ENCODE results near the gene CACNG5. TPM values are rescaled to one million over a fixed set of nuclear protein-coding genes. Genes with fewer than 3 reads are reported as not detected.
A peak's percentile ranks its signal among the peaks of the same experiment; 100 is the strongest.
"Not testable (repeated sequence)": the region's sequence is repeated elsewhere in the genome, so short reads cannot be mapped to it uniquely, and the experiment has no call there.

CACNG5 gene
- total RNA-seq, 1 donor from 2014 or later: not detected

GRCh38 chr17:66850692-66851091 lies 15.8 kb downstream of the CACNG5 start:
- ATAC-seq: no peak

DNA sequence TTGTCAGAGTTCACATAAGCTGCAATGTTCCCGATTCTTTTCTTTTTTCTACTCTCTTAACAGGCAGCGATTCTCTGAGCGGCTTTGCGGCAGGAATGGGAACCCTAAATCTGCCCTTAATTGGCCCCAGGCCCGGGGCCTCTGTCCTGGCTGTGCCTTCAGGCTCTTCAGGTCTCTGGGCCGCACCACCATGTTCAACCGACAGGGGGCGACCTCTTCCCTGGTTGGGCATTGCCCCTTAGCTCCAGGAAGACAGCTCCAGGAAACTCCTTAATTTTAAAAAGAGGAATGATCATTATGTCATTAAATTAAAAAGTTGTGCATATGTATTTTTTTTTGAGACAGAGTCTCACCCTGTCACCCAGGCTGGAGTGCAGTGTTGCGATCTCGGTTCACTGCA lies 20.3 kb downstream of the CACNG5 start:
- ATAC-seq: no peak

DNA sequence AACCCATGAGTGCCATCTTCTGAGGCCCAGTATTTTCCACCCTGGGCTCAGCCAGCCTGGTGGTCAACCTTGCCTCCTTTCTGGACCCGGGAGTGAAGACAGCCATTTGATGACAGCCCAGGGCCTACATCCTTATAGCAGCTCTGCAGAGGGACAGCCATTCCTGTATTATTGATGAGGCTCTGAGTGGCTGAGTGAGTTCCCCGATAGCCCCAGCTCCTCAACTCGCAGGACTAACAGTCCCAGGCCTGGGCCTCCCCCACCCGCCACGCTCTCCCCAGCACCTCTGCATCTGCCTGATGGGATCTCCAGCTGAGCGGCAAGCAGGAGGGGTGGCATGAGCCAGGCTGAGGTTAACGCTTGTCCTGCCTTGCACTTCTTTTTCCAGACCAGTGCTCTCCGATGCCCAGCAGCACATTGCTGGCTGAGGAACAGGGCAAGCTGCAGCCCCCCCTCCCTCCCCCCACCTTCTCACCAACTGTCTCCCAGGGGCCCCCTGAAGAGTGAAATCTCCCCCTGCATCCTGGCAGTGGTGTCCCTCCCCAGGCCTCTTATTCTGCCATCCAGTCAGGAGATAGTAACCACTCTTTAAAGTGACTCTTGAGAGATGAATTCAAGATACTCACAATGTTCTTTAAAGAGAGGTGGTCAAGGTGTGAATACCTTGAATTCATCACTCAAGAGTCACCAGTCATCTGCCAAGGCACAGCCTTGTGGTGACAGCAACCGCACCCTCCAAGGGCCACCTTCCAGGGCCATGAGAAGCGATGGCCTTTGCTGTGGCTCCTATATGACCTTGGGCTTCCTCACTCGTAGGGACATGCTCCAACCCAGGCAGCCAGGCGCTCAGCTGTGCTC lies 23.5 kb downstream of the CACNG5 start:
- ATAC-seq: no peak

GRCh38 chr17:66859353-66859752 lies 24.4 kb downstream of the CACNG5 start:
- no peak for ATAC-seq

- no peak for ATAC-seq
Measured at GRCh38 chr17:66860204-66860603, 25.3 kb downstream of the CACNG5 start.

DNA sequence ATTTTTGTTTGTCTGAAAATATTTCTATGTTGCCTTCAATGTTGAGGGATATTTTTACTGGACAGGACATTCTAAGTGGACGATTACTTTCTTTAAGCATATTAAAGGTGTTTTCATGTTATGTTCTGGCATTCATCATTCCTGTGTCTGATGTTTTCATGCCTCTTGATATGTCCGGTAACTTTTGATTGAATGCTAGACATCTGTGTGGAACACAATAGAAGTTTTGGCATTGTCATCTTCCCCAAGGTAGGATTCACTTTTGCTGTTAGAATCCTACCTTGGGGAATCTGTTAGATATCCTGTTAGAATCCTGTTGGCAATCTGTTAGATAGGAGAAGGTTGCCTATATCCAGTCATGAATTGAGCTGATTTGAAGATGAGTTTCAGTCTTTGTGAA lies 28.9 kb downstream of the CACNG5 start:
- no peak for ATAC-seq

- no peak for ATAC-seq
Measured at GRCh38 chr17:66865151-66865550, 30.2 kb downstream of the CACNG5 start.

DNA sequence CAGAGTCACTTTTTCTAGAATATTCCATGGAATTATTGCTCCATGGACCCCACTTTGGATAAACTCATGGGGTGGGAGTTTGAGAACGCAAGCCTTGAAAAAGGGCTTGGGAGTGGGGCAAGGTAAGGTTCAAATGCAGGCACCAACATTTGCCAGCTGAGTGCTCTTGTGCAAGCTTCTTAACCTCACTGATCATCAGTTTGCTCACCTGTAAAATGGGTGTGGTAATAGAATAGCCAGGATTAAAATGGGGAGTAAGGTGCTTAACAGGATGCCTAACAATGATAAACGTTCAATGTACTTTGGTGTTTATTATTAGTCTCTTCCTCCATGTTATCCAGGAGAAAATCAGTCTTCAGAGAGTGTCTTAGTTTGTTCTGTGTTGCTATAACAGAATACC lies 39.0 kb downstream of the CACNG5 start:
- ATAC-seq: no peak

DNA sequence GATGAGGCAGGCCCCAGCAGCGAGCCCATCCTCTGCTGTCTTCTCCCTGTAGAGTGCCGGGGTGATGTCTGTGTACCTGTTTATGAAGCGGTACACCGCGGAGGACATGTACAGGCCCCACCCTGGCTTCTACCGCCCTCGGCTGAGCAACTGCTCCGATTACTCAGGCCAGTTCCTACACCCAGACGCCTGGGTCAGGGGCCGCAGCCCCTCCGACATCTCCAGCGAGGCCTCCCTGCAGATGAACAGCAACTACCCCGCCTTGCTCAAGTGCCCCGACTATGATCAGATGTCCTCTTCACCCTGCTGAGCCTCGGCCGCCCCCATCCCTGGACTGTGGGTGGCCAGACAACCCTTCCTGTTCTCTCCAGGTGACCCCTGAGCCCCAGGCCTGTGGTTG lies 50.0 kb downstream of the CACNG5 start:
- ATAC-seq: no peak

- no peak for ATAC-seq
Measured at GRCh38 chr17:66885417-66885816, 50.5 kb downstream of the CACNG5 start.

- no peak for ATAC-seq
Measured at GRCh38 chr17:66889480-66890230, 54.7 kb downstream of the CACNG5 start.

- ATAC-seq: no peak
Measured at GRCh38 chr17:66892246-66892645, 57.3 kb downstream of the CACNG5 start.

- no peak for ATAC-seq
Measured at GRCh38 chr17:66893382-66893781, 58.5 kb downstream of the CACNG5 start.

- no peak for ATAC-seq
Measured at GRCh38 chr17:66893863-66894262, 58.9 kb downstream of the CACNG5 start.

DNA sequence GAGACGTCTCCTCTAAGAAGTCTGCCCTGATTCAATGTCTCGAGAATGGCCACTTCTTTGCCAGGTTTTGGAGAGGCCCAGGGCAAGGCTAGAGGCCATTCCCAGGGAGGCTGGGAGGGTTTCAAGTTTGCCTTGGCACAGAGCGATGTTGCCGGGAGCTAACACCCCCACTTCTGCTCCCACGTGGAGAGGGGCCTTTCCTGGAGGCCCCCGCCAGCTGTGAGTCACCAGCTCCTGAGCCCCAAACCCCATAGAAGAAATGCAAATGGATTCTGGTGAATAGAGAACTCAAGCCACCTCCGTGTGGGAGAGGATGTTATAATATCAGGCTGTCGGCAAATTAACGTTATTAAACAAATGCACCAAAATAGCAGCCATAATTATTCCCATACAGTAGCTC lies 62.2 kb downstream of the CACNG5 start:
- no peak for ATAC-seq

DNA sequence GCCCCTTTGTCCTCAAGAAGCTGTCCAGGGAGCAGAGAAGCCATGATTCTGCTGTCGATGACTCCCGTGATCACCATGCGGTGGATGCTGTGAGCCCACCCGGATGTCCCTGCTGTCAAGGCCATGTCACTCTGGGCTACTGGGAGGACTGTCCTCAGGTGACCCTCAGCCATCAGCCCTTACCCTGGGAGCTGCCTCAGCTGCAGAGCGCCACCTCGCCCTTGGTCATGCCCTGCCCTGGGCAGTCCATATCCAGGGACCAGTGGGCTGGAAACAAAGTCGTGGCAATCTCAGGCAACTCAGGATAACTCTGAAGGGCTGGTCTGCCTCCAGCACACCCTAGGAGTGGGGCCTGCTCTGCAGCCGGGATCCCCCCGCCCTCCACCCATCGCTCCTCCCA lies 63.6 kb downstream of the CACNG5 start:
- no peak for ATAC-seq

GRCh38 chr17:66900126-66901010 lies 65.5 kb downstream of the CACNG5 start:
- no peak for ATAC-seq

DNA sequence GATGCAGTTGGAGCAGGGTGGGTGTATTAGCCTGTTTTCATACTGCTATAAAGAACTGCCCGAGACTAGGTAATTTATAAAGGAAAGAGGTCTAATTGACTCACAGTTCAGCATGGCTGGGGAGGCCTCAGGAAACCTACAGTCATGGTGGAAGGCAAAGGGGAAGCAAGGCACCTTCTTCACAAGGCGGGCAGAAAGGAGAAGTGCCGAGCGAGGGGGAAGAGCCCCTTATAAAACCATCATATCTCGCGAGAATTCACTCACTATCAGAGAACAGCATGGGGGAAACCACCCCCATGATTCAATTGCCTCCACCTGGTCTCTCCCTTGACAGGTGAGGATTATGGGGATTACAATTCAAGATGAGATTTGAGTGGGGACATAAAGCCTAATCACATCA lies 68.4 kb downstream of the CACNG5 start:
- ATAC-seq: not testable (repeated sequence)

DNA sequence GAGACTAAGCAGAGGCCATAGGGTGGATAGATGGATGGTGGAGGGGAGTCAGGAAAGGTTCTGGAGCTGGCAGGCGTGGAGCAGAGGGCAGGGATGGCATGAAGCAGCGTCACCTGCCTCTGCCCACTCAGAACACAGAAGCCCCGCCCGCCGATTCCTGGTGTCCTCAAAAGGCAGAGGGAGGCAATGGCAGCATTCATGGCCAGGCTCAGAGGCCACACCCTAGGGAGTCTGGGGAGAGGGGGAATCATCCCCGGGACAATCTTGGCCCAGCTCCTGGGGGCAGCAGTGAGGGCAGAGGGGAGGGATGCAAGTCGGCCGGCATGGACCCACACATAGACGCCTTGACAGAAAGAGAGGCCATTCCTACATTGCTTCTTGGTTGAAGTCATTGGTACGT lies 68.9 kb downstream of the CACNG5 start:
- no peak for ATAC-seq

- no peak for ATAC-seq
Measured at GRCh38 chr17:66904760-66905624, 70.1 kb downstream of the CACNG5 start.

- peak; percentile 61 for ATAC-seq
Measured at GRCh38 chr17:66906321-66907278, 71.7 kb downstream of the CACNG5 start.
